ENCODE measurements around the gene SCYL2.
"Not testable (repeated sequence)": the region's sequence is repeated elsewhere in the genome, so short reads cannot be mapped to it uniquely, and the experiment has no call there.

The SCYL2 gene

DNA sequence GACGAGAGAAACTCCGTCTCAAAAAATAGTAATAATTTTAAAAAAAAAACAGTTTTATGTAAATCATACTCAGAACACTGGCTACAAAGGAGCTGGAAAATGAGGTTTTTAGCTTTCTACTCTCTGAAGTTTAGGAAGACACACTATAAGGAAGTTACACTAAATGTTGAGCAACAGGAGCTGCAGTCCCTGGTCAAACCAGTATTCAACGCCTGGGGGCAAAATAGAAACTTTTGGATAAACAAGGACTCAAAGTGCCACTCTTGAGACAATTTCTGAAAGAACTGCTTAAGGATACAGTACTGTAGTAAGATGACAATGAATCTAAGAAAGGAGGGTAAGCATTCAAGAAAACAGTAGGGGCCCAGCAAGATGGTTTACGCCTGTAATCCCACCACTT lies 37.1 kb upstream of the SCYL2 start:
- no peak for TF ChIP-seq CTCF (IDR thresholded peaks at IDR 0.05; ENCODE audit: low read depth, low read length, missing control alignments)
- no peak overlapping the region for H3K4me3 ChIP-seq (ENCODE audit: low read depth, low read length)
- no peak for DNase-seq (ENCODE audit: low read depth)
- in situ Hi-C loops (cut with HindIII; ENCODE audit: low sequenced_read_pairs) = no loop called here

GRCh38 chr12:100231873-100232272 lies 35.1 kb upstream of the SCYL2 start:
- in situ Hi-C loops (cut with HindIII; ENCODE audit: low sequenced_read_pairs); DNase-seq (ENCODE audit: low read depth); H3K4me3 ChIP-seq (ENCODE audit: low read depth, low read length): not testable (repeated sequence)

DNA sequence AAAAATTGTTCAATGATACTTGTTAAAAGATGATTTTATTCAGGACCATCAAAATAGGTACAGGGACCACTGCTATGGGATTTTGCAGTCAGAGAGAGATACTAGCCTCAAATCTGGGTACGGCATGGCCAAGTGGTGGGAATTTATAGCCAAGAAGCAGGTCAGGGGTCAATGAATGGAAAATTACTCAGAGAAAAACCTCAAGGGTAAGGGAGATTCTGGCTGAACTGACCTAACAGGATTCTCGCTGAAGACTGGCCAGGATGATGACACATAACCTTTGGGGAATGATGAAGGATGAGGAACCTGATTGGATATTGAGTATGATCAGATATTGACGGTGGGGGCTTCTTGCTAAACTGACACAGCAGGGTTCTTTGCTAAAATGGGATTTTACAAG lies 32.8 kb upstream of the SCYL2 start:
- TF ChIP-seq CTCF (IDR thresholded peaks at IDR 0.05; ENCODE audit: low read depth, low read length, missing control alignments) = no peak
- no peak overlapping the region for H3K4me3 ChIP-seq (ENCODE audit: low read depth, low read length)
- in situ Hi-C loops (cut with HindIII; ENCODE audit: low sequenced_read_pairs) = no loop called here
- no peak for DNase-seq (ENCODE audit: low read depth)

GRCh38 chr12:100234591-100235304 lies 32.2 kb upstream of the SCYL2 start:
- DNase-seq (ENCODE audit: low read depth) = peak; percentile 37
- TF ChIP-seq CTCF (IDR thresholded peaks at IDR 0.05; ENCODE audit: low read depth, low read length, missing control alignments) = peak; percentile 70
- in situ Hi-C loops (cut with HindIII; ENCODE audit: low sequenced_read_pairs) = no loop called here
- H3K4me3 ChIP-seq (ENCODE audit: low read depth, low read length) = no peak overlapping the region

DNA sequence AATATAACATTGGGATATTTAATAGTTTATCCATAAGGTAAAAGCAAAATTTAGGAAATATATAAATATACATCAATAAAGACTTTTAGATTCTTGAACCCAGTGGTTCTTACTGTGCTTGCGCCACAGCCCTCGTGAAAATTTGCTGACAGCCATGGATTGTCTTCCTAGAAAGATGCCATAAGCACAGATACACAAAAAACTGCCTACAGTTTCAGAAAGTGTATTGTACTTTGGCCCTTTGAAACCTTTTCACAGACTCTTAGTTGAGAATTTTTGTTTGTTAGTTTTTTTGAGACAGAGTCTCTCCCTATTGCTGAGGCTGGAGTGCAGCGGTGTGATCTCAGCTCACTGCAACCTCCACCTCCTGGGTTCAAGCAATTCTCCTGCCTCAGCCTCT lies 28.2 kb upstream of the SCYL2 start:
- no peak overlapping the region for H3K4me3 ChIP-seq (ENCODE audit: low read depth, low read length)
- DNase-seq (ENCODE audit: low read depth) = no peak
- in situ Hi-C loops (cut with HindIII; ENCODE audit: low sequenced_read_pairs) = no loop called here
- TF ChIP-seq CTCF (IDR thresholded peaks at IDR 0.05; ENCODE audit: low read depth, low read length, missing control alignments) = no peak

- DNase-seq (ENCODE audit: low read depth) = no peak
- no peak for TF ChIP-seq CTCF (IDR thresholded peaks at IDR 0.05; ENCODE audit: low read depth, low read length, missing control alignments)
- H3K4me3 ChIP-seq (ENCODE audit: low read depth, low read length) = no peak overlapping the region
- in situ Hi-C loops (cut with HindIII; ENCODE audit: low sequenced_read_pairs) = no loop called here
These were observed 27.4 kb upstream of the SCYL2 start for GRCh38 chr12:100239589-100239988.

DNA sequence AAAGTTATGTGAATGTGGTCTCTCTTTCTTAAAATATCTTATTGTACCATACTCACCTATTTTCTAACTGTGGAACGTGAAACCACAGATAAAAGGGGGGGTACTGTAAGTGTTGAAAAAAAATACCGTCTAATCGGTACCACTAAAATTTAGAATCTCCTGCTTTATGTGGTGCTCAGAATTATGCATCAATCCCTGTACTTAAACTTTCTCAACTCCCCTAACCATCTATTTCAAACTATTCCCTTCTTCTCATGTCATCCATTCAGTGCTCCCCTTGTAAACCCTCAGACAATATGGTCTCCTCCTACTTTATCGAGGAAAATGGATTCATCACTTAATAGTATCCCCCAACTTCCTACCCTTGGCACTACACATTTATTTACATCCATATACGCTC lies 23.8 kb upstream of the SCYL2 start:
- in situ Hi-C loops (cut with HindIII; ENCODE audit: low sequenced_read_pairs) = no loop called here

More for the DNA sequence above, 23.8 kb upstream of the SCYL2 start:
- H3K4me3 ChIP-seq (ENCODE audit: low read depth, low read length) = no peak overlapping the region
- DNase-seq (ENCODE audit: low read depth) = no peak
- no peak for TF ChIP-seq CTCF (IDR thresholded peaks at IDR 0.05; ENCODE audit: low read depth, low read length, missing control alignments)

Data from astrocyte of the cerebellum (primary cell).